ENCODE data around the gene IHH.

DNA sequence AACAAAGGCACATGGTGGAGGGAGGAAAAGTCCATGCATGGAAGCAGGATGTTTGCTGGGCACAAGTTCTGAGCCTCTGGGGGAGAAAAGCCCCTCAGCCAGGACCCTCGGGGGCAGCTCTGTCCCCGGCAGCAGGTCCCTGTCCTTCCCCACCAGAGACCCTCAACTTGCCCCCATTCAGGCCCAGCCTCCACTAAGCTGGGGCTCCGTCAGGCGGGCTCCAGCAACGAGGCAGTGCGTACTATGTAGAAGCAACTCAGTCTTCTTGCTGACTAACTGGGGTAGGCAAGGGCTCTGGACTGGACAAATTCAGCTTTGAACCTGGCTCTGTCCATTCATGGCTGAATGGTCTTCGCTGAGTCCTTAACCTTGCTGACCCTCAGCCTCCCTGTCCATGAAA lies 42.4 kb downstream of the IHH start:
- no peak for TF ChIP-seq POLR2A (IDR thresholded peaks at IDR 0.05)
- TF ChIP-seq, protein P1, sequence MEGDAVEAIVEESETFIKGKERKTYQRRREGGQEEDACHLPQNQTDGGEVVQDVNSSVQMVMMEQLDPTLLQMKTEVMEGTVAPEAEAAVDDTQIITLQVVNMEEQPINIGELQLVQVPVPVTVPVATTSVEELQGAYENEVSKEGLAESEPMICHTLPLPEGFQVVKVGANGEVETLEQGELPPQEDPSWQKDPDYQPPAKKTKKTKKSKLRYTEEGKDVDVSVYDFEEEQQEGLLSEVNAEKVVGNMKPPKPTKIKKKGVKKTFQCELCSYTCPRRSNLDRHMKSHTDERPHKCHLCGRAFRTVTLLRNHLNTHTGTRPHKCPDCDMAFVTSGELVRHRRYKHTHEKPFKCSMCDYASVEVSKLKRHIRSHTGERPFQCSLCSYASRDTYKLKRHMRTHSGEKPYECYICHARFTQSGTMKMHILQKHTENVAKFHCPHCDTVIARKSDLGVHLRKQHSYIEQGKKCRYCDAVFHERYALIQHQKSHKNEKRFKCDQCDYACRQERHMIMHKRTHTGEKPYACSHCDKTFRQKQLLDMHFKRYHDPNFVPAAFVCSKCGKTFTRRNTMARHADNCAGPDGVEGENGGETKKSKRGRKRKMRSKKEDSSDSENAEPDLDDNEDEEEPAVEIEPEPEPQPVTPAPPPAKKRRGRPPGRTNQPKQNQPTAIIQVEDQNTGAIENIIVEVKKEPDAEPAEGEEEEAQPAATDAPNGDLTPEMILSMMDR (IDR thresholded peaks at IDR 0.05), result no peak
